GM21390 (cell line): ENCODE measurements around the gene TBC1D16.
"Not testable (repeated sequence)": the region's sequence is repeated elsewhere in the genome, so short reads cannot be mapped to it uniquely, and the experiment has no call there.

ENCODE experiments used
- ATAC-seq: cut with Tn5 transposase; IDR thresholded peaks from one replicate; pipeline ENCODE4 v1.9.1; 2021; ENCODE audit not compliant: unreplicated experiment

Gene TBC1D16

DNA sequence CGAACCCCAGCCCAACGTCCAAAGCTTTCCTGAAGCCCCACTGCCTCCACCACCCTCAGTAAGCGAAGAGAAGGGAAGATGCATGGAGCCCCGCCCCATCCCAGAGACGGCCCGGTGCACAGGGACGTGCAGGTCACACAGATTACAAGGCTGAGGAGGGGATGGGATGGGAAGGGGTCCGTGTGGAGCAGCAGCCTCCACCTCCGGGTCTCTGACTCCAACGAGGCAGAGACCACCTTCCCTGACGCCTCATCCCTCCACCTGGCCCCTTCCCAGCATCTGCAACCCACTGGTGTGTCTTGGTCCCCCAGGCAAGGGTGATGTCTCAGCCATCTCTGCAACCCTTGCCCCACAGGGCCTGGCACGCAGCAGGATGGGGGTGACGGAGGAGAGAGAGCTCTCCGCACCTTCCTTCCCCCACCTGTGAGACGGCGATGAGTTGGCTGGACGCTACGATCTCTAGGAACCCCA, 58.5 kb downstream of the TBC1D16 start:
- no peak for ATAC-seq

DNA sequence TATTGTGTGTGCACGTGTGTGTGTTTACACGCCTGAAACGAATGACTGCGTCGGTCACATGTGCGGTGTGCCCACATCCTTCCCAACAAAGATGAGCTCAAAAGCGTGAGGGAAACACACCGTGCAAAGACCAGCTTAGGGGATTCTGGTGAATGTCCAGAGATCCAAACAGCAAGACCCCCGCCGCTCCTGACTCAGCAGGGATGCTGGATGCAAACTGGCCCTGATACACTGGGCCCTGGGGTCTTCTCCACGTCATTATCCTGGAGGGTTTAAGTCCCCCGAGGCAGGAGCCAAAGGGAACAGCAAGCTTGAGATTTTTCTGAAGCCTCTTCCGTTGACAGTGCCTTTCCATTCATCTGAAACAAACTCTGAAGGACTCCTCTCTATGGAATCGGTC, 59.2 kb downstream of the TBC1D16 start:
- no peak for ATAC-seq

DNA sequence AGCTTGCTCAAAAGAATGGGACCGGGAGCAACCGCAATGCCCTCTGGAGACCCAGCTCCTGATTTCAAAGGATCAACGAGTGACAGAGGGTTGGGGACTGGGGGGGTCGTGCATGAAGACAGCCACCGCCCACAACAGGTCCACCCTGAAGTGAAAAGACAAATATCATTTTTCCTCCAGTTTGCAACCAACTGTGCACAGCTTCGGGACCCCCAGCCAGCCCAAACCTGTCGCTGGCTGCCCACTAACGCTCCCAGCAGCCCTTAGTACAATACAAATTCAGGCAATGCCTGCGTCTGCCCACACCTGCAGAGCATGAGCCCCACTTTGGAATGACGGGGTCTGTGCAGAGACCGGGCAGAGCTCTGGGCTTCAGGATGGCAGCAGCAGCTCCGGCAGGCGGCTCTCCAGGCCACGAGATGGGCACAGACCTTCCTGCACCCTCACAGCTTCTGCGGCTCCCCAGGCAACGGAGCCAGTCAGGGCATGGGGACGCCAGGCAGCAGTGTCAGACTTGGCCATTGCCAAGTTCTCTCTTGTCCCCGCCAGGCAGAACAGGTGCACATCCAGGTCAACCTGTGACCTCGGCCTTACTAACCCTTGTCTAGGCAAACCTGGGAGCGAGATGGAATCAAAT, 60.1 kb downstream of the TBC1D16 start:
- ATAC-seq, result no peak

GRCh38 chr17:79974566-79975497, 60.8 kb downstream of the TBC1D16 start:
- no peak for ATAC-seq

GRCh38 chr17:79971651-79972050, 64.0 kb downstream of the TBC1D16 start:
- ATAC-seq, result no peak

- ATAC-seq, result no peak
Observed at GRCh38 chr17:79970576-79971068, 65.0 kb downstream of the TBC1D16 start.

- no peak for ATAC-seq
Observed at GRCh38 chr17:79969906-79970305, 65.8 kb downstream of the TBC1D16 start.

- no peak for ATAC-seq
Observed at GRCh38 chr17:79968116-79968515, 67.6 kb downstream of the TBC1D16 start.

DNA sequence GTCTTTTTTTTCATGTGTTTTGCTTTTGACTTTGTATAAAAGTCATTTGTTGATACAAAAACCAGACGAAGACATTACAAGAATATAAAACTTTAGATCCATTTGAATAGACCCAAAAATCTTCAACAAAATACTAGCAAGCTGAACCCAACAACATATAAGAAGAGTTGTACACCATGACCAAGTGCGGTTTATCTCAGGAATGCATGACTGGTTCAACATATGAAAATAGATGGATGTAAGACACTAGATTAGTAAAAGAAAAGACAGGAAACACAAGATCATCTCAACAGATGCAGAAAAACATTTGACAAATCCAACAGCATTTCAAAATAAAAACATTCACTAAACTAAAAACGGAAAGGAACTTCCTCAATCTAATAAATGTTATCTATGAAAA, 69.0 kb downstream of the TBC1D16 start:
- ATAC-seq, result no peak

- no peak for ATAC-seq
Observed at GRCh38 chr17:79965806-79966205, 69.9 kb downstream of the TBC1D16 start.

- not testable (repeated sequence) for ATAC-seq
Observed at GRCh38 chr17:79962467-79962866, 73.2 kb downstream of the TBC1D16 start.

- not testable (repeated sequence) for ATAC-seq
Observed at GRCh38 chr17:79961567-79961966, 74.1 kb downstream of the TBC1D16 start.

DNA sequence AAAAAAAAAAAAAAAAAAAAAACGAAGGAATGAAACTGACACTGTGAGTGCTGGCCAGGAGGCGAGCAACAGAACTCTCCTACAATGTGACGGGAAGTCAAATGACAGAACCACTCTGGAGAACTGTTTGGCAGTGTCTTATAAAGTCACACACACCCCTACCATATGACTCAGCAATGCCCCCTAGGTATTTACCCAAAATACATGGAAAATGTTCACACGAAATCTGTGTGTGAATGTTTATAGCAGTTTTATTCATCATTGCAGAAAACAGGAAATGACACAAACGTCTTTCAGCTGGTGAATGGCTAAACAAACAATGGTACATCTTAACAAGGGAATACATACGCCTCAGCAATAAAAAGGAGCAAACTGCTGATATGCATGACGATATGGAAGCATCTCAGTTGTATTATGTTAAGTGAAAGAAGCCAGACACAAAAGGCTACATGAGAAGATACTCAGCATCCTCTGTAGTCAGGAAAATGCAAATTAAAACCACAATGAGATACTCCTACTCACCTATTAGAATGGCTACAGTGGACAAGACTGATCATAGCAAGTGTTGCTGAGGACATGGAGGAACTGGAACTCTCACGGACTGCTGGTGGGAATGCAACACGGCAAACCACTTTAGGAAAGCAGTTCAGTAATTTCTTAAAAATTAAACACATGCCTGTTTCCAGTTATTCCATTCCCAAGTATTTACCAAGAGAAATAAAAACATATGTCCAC, 74.7 kb downstream of the TBC1D16 start:
- no peak for ATAC-seq

- ATAC-seq, result no peak
Observed at GRCh38 chr17:79959042-79959441, 76.6 kb downstream of the TBC1D16 start.

DNA sequence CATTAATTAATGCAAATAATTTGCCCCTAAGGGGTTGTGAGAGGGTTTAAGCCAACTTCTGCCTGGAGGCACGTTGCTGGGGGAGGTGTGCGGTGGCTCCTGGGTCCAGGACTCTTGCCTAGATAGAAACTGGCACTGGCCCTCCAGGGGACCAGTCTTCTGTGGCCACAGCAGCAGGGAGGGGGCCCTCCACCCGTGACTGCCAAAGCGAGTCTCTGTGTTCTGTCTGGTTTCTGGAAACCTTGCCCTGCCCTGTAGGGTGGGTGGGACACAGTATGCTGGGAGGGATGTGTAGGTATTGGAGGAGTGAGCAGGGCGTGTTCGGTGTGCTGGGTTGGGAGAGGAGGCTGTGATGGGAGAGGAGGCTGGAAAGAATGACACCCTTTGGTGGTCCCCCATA, 78.8 kb downstream of the TBC1D16 start:
- ATAC-seq, result no peak

GRCh38 chr17:79956441-79956735, 79.3 kb downstream of the TBC1D16 start:
- ATAC-seq, result not testable (repeated sequence)

- ATAC-seq, result no peak
Observed at GRCh38 chr17:79955691-79956440, 79.8 kb downstream of the TBC1D16 start.

- no peak for ATAC-seq
Observed at GRCh38 chr17:79955167-79955549, 80.5 kb downstream of the TBC1D16 start.

DNA sequence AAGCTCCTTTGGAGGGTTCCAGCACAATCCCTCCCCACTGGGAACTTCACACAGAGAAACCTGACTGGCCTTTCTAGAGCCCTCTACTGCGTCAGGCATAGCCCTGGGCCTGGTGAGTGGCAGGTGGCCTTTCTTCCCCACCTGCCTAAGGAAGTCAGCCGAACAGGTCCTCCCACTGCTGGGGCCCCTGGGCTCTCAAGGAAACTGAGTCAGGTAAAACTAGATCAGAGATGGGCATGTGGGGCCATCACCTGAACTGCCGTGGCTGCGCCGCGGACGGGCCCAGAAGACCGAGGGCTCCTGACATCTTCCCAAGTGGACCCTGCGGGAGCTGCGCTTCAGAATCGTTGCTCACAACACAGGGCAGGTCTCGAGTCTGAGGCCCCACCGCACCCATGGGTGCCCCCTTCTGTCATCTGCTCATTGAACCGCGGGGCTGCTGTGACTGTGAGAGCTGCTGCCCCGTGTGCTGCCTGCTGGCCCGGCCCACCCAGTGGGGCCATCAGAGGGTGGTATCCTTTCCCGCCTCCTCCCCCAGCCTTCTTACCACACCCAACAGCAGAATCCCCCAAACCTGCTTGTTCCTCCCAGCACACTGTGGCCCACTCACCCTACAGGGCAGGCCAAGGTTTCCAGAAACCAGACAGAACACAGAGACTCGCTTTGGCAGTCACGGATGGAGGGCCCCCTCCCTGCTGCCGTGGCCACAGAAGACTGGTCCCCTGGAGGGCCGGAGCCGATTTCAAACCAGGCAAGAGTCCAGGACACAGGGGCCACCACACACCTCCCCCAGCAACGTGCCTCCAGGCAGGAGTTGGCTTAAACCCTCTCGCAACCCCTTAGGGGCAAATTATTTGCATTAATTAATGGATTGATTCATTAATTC, 81.1 kb downstream of the TBC1D16 start:
- no peak for ATAC-seq

DNA sequence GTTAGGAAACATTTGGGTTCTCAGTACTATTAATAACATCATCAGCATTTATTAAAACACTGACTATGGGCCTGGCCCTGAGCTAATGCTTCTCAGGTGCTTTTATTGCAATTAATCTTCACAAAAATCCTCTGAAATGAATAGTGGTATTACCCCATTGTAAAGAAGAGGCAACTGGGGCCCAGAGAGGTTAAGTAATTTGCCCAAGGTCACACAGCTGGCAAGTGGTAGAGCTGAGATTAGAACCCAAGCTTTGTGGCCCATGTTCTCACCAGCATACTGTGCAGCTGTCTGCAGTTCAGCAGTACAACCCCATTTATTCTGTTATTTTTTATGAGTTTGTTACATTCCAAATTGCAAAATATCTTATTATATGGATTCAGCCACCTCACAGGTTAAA, 82.3 kb downstream of the TBC1D16 start:
- ATAC-seq, result no peak
